Myometrial cell (primary cell): ENCODE measurements around the gene ASPRV1. TPM values are rescaled to one million over a fixed set of nuclear protein-coding genes. Genes with fewer than 3 reads are reported as not detected.

ENCODE experiments used
- total RNA-seq: library from RNA; depleted of rRNA; stranded (reverse); fragments of >200 nt; gene quantifications from 2 replicates; pipeline ENCODE4 v1.2.3, GENCODE V29; 2015

ASPRV1 gene
- under 0.01 and 0.18 TPM in 2 replicates for total RNA-seq

GRCh38 chr2:69961496-69961895 lies at the start of gene ASPRV1:
ASPRV1 (minus strand) TSS chr2:69961631; CDS start chr2:69961436, 195 bp downstream.

GRCh38 chr2:69914950-69915945 lies 46.2 kb downstream of the ASPRV1 start, which contains the start of gene MXD1:
MXD1 (plus strand) TSS chr2:69915109; CDS start chr2:69915331, 222 bp downstream.

Other genes starting within 250 kb of the ASPRV1 start
- gene ANXA4, start 219.5 kb downstream of the ASPRV1 start, total RNA-seq: 38.8 and 44.4 TPM in 2 replicates
- 10.6 and 11.0 TPM in 2 replicates for gene GMCL1, start 132.0 kb downstream of the ASPRV1 start, total RNA-seq
- 48.4 and 52.8 TPM in 2 replicates for gene SNRNP27, start 67.7 kb downstream of the ASPRV1 start, total RNA-seq
- 2.0 and 3.0 TPM in 2 replicates for gene MXD1, start 46.5 kb downstream of the ASPRV1 start, total RNA-seq
- gene PCBP1, start 125.8 kb upstream of the ASPRV1 start, total RNA-seq: 96.6 and 101 TPM in 2 replicates
- 15.1 and 23.6 TPM in 2 replicates for gene C2orf42, start 229.4 kb upstream of the ASPRV1 start, total RNA-seq